ENCODE measurements around the gene SGF29. TPM values are rescaled to one million over a fixed set of nuclear protein-coding genes. Genes with fewer than 3 reads are reported as not detected.
"Not testable (repeated sequence)": the region's sequence is repeated elsewhere in the genome, so short reads cannot be mapped to it uniquely, and the experiment has no call there.

The SGF29 gene
- total RNA-seq, 1 donor from 2014 or later, result 11.8 TPM

DNA sequence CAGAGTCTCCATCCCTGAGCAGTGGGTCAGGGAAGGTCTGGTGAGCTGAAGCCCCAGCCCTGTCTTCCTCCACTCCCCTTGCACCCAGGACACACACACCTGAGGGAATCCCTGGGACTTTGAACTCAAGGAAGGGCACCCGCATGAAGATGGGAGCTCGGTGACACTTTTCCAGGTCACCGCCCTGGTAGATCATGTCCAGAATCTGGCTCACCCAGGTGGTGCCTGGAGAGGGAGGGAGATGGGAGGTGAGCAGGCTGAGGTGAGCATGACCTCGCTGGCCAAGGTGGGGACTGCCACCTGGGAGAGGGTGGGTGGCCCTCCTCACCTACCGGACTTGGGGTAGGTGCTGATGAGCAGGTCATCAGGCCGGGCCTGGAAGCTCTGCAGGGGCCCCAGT lies 41.7 kb downstream of the SGF29 start:
- not testable (repeated sequence) for DNase-seq (ENCODE audit: low read depth)

DNA sequence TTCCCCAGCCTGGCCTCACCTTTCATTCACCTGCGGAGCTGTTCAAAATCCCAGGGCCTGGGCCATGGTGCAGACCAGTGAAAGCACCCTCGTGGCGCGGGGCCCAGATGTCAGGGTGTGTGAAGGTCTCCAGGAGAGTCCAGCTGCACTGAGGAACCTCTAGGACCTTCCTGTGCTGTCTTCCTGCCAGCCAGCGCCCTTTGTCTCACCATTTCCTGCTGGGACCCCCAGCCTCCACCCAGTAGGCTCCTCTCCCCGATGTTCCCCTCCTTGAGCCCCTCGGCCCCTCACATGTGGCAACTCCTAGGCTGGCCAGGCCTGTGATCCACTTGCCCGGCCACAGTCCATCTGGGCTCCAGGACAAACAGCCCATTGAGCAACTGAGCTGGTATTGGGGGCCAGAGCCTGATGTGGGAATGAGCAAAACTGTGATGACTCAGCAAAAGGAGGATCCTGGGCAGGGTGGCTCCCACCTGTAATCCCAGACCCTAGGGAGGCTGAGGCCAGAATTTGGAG lies 42.5 kb downstream of the SGF29 start:
- DNase-seq (ENCODE audit: low read depth), result no peak

DNA sequence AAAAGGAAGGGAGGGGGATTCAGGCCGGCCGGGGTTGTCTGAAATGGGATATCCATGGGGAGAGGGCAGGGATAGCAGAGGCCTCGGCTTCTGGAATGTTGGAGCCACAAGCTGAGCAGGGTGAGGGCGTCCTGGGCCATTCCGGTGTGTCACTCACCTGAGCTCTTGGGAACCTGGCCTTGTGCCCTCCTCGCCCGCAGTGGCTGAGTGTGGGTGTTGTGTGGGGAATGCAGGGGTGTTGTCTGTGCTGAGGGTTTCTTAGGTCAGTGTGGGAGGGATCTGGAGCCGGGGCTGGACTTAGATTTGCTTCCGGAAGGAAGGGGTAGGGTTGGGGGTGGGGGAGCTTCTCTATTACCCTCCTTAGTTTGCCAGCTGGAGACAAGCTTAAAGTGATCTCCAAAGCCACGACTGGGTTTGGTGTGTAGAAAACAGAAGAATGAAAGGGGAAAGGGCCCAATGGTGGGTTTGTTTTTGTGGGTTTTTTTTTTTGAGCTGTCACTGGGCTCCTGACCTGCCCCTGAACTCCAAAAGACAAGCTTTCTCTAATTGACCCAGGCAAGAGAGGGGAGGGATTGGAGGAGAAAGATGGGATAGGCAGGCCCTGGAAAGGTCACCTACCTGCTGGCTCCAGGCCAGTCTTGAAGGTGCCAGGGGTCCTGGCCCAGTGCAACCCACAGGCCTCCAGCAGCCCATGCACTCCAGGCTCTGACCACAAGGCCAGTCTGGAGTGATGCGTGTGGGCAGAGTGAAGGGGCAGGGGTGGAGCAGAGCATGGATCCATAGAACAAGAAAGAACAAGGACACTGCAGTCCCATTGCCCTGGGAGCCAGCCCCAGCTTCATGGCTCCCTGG lies 43.3 kb downstream of the SGF29 start, which contains the start of gene SULT1A2:
Gene SULT1A2 (minus strand): TSS at position 211 of the 852 bp plus-strand sequence. CDS start 1,120 bp downstream, outside the sequence.
- DNase-seq (ENCODE audit: low read depth), result peak; percentile 81

DNA sequence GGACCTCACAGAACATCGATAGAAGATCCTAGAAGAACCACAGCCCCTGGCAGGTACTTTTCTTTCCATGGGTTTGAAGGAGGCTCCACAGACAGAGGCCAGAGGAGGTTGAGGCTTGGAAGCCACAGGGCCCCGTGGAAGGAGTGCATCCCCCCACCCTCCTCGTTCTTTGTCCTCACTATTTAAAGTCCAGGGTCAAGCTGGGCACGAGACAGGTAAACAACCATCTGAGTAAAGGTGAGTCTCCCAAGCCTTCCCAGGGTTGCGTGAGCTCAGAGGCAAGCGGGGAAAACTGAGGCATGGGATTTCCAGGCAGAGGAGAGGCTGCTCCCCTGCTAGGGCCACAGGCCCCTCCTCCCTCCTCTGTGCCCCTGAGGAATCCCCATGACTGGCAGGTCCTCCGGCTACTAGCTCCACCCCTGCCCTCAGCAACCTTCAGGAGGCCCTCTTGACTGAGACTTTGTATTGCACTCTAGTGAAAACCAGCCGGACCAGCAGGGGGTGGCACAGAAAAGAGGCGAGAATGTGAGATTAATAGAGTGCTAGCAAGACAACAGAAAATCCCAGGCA lies 44.1 kb downstream of the SGF29 start:
- no peak for DNase-seq (ENCODE audit: low read depth)

DNA sequence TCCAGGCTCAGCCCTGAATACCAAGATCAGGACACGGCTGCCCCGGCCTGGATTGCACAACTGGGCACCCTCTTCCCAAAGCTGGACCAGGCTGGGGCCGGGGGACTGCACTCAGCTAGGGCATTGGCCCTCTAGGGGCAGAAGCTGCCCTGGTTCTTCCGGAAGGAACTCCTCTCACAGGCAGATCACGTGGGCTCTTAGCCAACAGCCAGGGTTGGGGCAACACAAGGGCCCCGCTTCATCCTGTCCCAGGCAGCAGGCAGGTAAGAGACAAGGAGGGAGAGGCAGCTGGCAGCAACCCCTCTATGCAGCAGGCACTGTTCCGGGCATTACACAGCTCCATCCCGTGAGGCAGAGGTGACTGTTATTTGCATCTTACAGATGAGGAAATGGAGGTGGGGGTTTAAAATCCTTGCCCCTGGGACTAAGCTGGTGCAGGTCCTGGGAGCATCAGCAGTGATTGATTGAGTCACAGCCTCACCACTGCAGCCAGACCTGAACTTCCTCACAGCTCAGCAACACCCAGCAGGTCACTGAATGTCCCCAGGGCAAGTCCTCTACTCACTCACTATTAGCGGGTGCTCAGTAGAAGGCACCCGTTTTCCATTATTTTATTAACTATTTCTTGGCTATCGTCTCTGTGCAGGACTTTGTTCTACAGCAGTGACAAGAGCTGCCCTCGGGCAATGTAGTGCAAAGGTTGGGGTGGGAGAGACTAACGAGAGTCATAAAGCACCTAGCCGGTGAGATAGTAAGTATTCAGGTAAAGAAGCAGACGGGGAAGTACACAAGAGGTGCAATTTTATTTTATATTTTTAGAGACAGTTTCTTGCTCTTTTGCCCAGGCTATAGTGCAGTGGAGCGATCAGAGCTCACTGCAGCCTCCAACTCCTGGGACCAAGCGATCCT lies 45.9 kb downstream of the SGF29 start:
- not testable (repeated sequence) for DNase-seq (ENCODE audit: low read depth)

DNA sequence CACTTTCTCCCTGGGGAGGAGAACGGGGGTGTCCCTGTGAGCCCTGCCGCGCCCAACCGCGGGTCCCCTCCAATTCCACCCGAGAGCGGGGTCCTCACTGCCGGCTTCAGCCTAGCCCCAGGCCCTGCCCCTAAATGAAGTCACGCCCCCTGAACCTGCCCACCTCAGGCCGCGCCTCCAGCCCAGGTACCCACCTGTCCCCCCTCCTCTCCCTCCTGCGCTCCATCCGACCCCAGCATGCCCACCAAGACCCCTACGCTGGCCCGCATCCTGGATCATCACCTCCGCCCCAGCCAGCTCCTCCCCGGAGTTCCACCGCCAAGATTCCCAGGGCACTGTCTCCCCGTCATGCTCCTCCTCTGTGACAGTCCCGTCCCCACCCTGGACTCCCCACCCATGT lies 47.2 kb downstream of the SGF29 start:
- not testable (repeated sequence) for DNase-seq (ENCODE audit: low read depth)

DNA sequence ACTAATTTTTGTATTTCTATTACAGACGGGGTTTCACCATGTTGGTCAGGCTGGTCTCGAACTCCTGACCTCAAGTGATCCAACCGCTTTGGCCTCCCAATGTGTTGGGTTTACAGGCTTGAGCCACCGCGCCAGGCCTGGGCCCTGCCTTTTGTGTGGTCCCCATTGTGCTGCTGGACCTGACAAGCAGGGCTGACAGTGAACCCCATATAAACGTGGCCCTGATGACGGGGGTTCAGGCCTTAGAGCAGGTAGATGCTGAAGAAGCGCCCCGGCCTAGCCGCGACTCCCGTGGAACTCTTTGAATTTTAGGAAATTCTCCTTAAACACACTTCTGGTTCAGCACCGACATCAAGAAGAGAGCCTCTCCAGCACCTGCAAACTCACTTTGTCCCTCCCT lies 47.9 kb downstream of the SGF29 start:
- DNase-seq (ENCODE audit: low read depth), result not testable (repeated sequence)

DNA sequence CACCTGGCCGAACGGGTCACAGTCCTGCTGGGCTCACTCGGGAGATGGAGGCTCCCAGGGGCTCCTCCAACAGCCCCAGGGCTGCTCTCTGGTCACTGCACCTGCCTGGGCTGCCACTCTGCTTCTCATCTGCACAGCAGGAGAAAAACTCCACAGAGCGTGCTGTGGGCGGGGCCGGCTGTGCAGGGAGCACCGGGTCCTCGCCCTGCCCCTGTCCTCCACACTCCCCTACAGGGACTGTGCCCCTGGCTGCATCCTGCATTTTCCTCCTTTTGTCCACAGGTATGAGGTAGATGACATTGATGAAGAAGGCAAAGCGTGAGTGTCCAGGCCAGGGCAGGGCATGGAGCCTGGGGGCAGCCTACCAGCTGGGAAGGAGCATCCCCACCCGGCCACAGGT lies 48.3 kb downstream of the SGF29 start:
- not testable (repeated sequence) for DNase-seq (ENCODE audit: low read depth)

DNA sequence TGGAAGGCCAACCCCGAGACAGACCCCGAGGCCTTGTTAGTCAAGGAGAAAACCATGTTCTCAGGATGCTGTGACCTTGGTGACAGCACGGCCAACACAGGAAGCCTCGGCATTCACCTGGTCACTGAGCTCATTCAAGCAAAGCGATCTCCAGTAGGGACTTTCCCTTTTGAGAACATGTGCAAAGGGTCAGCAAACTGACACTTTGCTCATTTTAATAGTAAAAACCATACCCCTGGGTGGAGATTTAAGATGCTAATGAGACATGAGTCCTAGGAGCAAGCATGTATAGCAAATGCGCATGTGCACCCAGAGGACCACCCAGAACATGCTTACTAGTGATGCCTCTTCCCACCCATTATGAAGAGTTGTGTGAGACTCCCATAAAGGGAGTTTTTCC lies 48.8 kb downstream of the SGF29 start:
- DNase-seq (ENCODE audit: low read depth), result no peak

DNA sequence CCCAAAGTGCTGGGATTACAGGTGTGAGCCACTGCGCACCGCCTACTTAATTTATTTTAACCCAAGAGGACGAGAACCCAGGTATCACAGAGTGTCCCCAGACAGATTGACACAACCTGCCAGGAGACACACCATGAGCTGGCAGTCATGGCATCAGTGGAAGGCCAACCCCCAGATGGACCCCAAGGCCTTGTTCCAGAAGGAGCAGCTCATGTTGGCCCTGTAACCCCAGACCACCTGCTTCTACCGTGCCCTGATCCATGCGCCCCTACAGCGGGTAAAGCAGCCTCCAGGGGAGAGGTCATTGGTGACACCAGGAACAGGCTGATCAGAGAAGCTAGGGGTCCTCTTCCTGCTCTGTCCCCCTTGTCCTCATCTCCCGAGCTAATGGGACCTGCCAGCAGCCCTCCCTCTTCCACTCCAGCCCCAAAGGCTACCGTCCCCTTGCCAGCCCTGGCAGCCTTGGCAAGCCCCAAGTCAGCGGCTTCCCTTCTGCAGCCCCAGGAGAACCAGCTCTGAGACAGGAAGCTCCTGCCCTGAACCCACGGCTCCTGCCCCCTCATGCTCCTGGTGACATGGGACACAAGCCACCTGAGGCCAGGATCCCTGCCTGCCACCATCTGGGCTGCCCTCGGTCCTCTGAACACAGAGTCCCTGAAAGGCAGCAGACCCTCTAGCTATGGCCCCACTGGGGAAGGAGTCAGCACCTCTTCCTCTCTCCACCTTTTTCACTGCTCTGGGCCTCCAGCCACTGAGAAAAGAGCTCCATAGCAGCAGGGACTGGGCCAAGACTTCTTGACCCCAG lies 49.9 kb downstream of the SGF29 start:
- no peak for DNase-seq (ENCODE audit: low read depth)

DNA sequence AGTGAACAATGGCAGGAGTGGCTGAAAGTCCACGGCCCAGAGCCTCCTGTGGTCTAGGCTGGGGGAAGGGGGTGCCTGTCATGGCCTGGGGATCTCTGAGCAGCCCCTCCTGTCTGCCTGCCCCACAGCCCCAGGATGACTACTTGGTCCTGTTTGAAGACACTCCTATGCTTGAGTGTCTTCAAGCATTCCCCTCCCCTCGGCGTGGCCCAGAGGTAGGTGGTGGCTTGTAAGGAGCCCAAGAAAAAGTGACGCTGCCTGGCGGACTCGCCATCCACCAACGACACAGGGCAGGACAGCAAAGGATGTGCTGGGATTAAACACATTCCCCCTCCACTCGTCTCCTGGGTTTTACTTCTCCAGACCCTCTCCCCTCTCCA lies 50.5 kb downstream of the SGF29 start:
- no peak for DNase-seq (ENCODE audit: low read depth)

DNA sequence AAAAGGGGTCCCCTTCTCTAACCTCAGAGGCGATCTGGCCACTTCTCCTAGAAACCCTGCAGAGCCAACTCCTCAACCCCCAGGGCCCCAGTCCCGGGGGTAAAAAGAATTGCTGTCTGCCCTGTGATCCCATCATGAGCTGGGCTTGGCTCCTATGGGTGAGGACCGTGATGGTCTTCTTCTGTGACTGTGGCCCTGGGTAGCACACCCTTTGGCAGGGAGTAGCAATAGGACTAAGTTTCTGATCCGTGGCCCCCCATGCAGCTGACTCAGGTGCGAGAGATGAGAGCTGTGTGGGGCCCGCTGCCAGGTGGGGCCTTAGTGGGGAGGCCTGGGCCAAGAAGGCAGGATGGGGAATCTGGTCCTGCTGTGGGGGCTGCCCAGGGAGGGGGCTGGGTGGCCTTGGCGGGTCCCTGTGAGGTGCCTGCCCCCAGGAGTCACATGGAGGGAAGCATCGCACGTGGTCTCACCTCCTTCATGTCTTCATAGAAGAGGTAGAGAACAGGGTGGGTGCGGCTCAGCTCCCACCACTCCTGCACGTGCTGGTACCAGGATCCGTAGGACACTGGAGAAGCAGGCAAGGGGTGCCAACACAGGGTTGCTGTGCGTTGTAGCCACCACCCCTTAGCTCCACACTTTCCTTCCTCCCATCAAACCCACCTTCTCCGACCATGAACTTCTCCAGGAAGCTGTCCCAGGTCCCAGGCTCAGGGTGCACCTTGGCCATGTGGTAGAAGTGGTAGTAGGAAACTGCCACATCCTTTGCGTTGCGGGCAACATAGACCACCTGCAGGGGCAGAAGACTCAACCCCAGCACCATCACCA lies 52.8 kb downstream of the SGF29 start:
- no peak for DNase-seq (ENCODE audit: low read depth)

DNA sequence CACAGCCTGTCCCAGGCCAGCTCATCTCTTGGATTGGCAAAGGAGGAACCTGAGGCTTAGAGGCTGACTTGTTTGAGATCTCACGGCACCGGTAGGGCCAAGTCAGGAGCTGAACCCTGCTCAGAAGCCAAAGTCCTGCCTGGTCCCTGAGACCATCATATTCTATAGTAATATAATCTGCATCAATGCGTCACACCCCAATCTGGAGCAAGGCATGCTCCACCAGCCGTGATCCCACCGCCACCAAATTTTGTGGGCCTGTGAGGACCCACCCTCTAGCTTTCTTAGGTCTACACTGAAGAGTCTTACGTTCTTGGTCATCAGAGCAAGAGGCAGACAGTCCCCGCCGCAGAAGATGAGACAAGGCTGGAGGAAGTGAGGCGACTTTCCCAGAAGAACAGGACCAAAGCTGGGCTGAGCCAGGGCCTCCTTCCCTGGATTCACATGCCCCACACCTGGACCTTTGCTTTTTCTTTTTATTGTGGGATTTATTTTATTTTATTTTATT lies 53.5 kb downstream of the SGF29 start:
- no peak for DNase-seq (ENCODE audit: low read depth)

DNA sequence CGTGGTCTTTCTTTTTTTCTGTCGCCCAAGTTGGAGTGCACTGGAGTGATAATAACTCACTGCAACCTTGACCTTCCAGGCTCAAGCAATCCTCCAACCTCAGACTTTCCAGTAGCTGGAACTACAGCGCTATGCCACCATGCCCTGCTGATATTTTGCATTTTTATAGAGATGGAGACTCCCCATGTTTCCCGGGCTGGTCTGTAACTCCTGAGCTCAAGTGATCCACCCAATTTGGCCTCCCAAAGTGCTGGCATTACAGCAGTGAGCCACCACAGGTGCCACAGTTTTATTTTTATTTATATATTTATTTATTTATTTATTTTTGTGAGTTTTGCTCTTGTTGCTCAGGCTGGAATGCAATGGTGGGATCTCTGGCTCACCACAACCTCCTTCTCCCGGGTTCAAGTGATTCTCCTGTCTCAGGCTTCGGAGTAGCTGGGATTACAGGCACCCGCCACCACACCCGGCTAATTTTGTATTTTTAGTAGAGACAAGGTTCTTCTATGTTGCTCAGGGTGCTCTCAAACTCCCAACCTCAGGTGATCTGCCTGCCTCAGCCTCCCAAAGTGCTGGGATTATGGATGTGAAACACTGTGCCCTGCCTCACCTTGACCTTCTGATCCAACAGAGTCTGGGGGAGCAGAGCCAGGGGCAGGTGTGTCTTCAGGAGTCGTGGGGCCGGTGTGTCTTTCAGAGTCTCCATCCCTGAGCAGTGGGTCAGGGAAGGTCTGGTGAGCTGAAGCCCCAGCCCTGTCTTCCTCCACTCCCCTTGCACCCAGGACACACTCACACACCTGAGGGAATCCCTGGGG lies 54.2 kb downstream of the SGF29 start:
- DNase-seq (ENCODE audit: low read depth), result not testable (repeated sequence)

DNA sequence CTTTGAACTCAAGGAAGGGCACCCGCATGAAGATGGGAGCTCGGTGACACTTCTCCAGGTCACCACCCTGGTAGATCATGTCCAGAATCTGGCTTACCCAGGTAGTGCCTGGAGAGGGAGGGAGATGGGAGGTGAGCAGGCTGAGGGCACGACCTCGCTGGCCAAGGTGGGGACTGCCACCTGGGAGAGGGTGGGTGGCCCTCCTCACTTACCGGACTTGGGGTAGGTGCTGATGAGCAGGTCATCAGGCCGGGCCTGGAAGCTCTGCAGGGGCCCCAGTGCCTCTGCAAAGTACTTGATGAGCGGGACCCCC lies 54.7 kb downstream of the SGF29 start:
- DNase-seq (ENCODE audit: low read depth), result not testable (repeated sequence)

DNA sequence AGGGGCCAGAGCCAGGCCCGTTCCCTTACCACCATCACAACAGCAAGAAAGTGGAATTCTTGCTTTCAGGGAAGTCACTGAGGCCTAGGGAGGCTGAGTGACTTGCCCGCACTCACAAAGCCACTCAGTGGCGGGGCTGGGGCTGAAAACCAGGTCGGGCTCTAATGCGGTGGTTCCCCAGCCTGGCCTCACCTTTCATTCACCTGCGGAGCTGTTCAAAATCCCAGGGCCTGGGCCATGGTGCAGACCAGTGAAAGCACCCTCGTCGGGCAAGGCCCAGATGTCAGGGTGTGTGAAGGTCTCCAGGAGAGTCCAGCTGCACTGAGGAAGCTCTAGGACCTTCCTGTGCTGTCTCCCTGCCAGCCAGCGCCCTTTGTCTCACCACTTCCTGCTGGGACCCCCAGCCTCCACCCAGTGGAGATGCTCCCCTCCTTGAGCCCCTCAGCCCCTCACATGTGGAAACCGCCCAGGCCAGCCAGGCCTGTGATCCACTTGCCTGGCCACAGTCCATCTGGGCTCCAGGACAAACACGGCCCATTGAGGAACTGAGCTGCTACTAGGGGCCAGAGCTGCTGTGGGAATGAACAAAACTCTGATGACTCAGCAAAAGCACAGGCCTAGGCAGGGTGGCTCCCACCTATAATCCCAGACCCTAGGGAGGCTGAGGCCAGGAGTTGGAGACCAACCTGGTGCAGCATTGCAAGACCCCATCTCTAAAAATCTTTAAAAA lies 55.3 kb downstream of the SGF29 start:
- not testable (repeated sequence) for DNase-seq (ENCODE audit: low read depth)

DNA sequence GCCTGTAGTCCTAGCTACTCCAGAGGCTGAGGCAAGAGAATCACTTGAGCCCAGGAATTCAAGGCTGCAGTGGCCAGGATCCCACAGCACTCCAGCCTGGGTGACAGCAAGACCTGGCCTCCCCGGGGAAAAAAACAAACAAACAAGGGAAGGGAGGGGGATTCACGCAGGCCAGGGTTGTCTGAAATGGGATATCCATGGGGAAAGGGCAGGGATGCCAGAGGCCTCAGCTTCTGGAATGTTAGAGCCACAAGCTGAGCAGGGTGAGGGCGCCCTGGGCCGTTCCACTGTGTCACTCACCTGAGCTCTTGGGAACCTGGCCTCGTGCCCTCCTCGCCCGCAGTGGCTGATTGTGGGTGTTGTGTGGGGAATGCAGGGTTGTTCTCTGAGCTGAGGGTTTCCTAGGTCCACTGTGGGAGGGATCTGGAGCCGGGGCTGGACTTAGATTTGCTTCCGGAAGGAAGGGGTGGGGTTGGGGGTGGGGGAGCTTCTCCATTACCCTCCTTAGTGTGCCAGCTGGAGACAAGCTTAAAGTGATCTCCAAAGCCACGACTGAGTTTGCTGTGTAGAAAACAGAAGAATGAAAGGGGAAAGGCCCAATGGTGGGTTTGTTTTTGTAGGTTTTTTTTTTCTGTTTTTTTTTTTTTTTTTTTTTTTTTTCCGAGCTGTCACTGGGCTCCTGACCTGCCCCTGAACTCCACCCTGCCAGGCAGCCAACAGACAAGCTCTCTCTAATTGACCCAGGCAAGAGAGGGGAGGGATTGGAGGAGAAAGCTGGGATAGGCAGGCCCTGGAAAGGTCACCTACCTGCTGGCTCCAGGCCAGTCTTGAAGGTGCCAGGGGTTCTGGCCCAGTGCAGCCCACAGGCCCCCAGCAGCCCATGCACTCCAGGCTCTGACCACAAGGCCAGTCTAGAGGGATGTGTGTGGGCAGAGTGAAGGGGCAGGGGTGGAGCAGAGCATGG lies 56.2 kb downstream of the SGF29 start, which contains the start of gene SULT1A1:
Gene SULT1A1 (minus strand): TSS at position 414 of the 964 bp plus-strand sequence. CDS start 1,189 bp downstream, outside the sequence.
- DNase-seq (ENCODE audit: low read depth), result peak; percentile 27
